Activated CD4-positive, alpha-beta T cell treated with anti-CD3 and anti-CD28 coated beads, Interleukin-2, Interleukin-4, amounts not matched to agents 100 ng/mL and 50 ng/mL, durations not matched to agents 16 hours and 8 hours (primary cell): ENCODE results near the gene B3GALT2.
A peak's percentile ranks its signal among the peaks of the same experiment; 100 is the strongest.

Experiments
- DNase-seq: peaks from one replicate; pipeline ENCODE4 v3.0.0-alpha.2; 2020; ENCODE audit warnings: low spot score

Gene B3GALT2

DNA sequence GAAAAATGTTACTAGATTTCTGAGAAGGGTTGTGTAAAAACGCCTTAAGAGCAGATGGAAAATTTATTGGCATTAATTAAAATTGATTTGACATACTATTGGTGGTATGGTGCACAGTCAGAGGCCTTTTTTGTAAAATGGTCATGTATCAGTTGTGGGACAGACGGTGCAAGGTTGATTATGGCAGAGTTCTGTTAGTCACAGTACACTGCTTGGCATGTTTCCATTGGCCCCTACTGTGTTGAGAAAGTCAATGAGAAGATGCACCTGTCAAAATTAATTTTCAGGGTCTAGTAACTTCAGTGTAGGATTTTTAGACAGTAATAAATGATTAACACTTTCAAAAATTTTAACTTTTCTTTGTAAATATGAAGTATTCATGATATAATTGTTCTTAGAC is 4.4 kb downstream of the B3GALT2 start:
- no peak for DNase-seq

DNA sequence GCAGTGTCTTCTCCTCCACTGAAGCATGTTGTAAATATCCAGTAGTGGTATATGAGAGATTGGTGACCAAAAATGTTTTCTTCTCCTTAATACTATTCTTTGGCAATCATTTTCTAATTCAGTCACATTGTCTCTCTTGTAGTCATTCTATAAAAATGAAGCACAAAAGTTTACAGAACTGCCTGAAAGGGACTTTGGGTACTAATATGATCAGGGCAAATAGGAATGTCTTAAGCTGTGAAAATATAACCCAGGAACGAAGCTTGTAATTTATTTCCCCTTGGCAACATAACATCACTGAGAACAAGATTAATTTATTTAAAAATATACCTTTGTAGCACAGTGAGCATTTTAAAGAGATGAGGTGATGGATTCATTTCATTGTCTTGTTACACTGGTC is 4.9 kb downstream of the B3GALT2 start:
- no peak for DNase-seq

DNA sequence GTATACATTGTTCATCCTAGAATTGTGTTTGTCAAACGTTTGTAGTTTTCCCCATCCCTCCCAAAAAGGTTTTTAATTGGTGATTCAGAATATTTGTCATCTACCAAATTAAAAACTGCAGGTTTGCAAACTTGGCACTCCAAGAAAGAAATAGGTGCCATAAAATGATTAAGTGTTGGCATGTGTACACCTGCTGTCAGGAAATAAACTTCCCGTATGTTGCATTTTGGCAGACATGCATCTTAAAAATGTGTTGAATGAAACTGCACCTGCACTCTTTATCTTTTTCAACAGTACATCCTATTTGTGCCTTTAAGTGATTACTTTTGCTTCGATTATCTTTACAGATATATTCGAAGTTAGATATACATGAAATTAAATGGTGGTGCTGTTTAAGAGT is 7.3 kb downstream of the B3GALT2 start:
- DNase-seq: no peak

DNA sequence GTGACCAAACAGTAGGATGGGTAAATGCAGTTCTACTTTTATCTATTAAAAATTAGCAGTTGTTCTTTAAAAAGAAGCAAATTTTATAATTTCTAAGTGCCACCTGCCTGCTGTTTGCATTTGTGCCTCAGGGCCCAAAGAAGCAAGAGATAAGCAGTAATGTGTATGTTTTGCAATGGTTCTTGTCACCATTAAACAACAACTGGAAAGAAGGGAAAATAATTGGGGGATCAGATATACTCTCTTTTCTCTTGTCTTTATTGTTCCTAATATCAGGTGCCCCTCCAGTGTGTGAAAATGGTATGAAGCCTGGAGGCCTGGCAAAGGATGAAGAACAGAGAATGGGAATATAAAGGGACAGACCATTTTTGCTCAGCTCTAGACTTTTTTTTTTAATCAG is 9.6 kb downstream of the B3GALT2 start:
- no peak for DNase-seq

GRCh38 chr1:193176113-193176512 is 10.3 kb downstream of the B3GALT2 start:
- DNase-seq: no peak

DNA sequence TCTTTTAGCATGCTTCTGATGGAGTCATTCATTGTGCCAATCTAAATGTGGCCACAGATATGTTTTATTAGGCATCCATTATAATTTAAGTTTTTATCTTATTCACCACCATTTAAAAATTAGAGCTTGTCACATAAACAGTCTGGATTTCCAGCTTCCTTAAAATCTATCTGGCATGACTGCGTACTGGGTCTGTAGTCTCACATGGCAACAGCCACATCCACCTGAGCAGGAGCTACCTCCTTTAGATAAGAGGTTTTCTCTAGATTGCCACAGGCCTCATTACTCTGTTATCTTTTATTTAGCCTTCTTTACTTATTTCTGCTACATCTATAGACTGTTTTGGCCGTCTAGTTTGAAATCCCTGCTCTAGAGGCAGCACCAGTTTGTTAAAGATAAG is 29.1 kb downstream of the B3GALT2 start:
- DNase-seq: no peak

GRCh38 chr1:193156822-193157142 is 29.6 kb downstream of the B3GALT2 start:
- DNase-seq: no peak

- no peak for DNase-seq
Observed at GRCh38 chr1:193156117-193156821, 30.1 kb downstream of the B3GALT2 start.

- no peak for DNase-seq
Observed at GRCh38 chr1:193144999-193145398, 41.4 kb downstream of the B3GALT2 start.

- no peak for DNase-seq
Observed at GRCh38 chr1:193144361-193144938, 42.0 kb downstream of the B3GALT2 start.

GRCh38 chr1:193143285-193143684 is 43.1 kb downstream of the B3GALT2 start:
- DNase-seq: no peak

DNA sequence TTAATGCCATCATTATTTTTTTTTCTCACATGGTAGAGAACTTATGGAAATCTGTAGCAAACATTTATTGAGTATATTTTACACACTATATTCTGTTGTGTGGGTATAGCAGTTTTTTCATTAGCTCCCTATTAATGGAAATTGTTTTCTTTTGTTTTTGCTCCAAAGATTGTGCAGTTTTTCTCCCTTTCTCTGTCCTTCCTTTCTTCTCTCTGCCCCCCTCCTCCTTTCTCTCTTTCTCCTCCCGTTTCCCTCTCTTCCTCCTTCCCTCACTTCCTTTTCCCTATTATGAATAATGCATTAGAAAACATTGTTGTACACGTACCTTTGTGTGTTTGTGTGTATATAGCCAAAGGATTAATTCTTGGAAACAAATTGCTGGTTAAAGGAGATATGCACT is 44.0 kb downstream of the B3GALT2 start:
- DNase-seq: no peak

DNA sequence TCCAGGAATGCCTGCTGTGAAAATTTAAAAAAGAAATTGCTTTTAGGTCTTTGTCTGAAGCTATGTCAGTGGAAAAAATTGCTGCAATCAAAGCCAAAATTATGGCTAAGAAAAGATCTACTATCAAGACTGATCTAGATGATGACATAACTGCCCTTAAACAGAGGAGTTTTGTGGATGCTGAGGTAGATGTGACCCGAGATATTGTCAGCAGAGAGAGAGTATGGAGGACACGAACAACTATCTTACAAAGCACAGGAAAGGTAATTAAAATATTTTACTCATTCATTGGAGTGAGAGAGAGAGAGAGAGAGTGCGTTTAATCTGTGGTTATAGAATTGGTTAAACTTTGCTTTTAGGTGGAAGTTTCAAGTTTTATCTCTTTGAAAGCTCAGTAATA is 44.6 kb downstream of the B3GALT2 start:
- peak; percentile 30 for DNase-seq

- DNase-seq: no peak
Observed at GRCh38 chr1:193140254-193140653, 46.2 kb downstream of the B3GALT2 start.

GRCh38 chr1:193131266-193131860 is 55.0 kb downstream of the B3GALT2 start:
- DNase-seq: no peak
